Testis (tissue), 3 donors: ENCODE measurements around the gene SPDYE5. TPM values are rescaled to one million over a fixed set of nuclear protein-coding genes. Genes with fewer than 3 reads are reported as not detected.

Experiments used
- DNase-seq: peaks from one replicate; pipeline ENCODE4 v3.0.0-alpha.2; 2019
- H3K27ac ChIP-seq, 2 donors: fragments of 200-600 bp; sonication (generic); one replicate each; pipeline ENCODE4 v1.5.1; 2019
- H3K27me3 ChIP-seq: fragments of 200-600 bp; sonication (generic); one replicate; pipeline ENCODE4 v1.5.1; 2019
- H3K36me3 ChIP-seq: fragments of 200-600 bp; sonication (generic); one replicate; pipeline ENCODE4 v1.5.1; 2017; ENCODE audit warnings: low read depth; ENCODE audit errors: missing control alignments
- H3K4me1 ChIP-seq: fragments of 200-600 bp; sonication (generic); one replicate; pipeline ENCODE4 v1.5.1; 2019
- H3K4me3 ChIP-seq, 2 donors: fragments of 200-600 bp; sonication (generic); one replicate each; pipeline ENCODE4 v1.5.1; 2017 to 2019
- H3K9me3 ChIP-seq: fragments of 200-600 bp; sonication (generic); one replicate; pipeline ENCODE4 v1.5.1; 2017
- CTCF ChIP-seq, 3 experiments: fragments of 450-650 bp in 2 of 3; fragments of 200-600 bp in 1 of 3; sonication (generic) in 1 of 3; IDR thresholded peaks; one replicate each; pipeline ENCODE4 v1.5.1; 2016 to 2019; ENCODE audit warnings: antibody characterized with exemption in 3 of 3, mild to moderate bottlenecking in 2 of 3, moderate library complexity in 1 of 3
- POLR2A ChIP-seq: fragments of 450-650 bp; IDR thresholded peaks from one replicate; pipeline ENCODE4 v1.6.1; 2017; ENCODE audit warnings: antibody characterized with exemption, mild to moderate bottlenecking, moderate library complexity
- WGBS, 2 donors: methylation state at CpG; one replicate each; pipeline ENCODE4 v1.1.5; 2018; 5-methylcytosine and 5-hydroxymethylcytosine counted together
- intact Hi-C: fragments of 100-400 bp; cut with DNase I; formaldehyde crosslinking; loops from one replicate; pipeline ENCODE4 v1.15.1; 2023; ENCODE audit warnings: low total_unique reads
- polyA plus RNA-seq: library from polyadenylated mRNA; stranded (reverse); fragments of 350-450 nt; fragmentation: Illumina TruSeq; extraction: RNeasy Lipid Tissue Mini Kit (QIAGEN cat#74804); gene quantifications from one replicate; pipeline ENCODE4 v1.2.3, GENCODE V29; 2014; ENCODE audit warnings: low read depth, low replicate concordance; ENCODE audit not compliant: insufficient read depth
- small RNA-seq, 2 donors: library from RNA; depleted of rRNA; stranded (forward); fragments of <200 nt; gene quantifications; one replicate each; pipeline ENCODE3, GENCODE V24; 2016
- total RNA-seq, 2 donors: library from RNA; depleted of rRNA; stranded (reverse); fragments of >200 nt; gene quantifications; one replicate each; pipeline ENCODE4 v1.2.3, GENCODE V29; 2016

The SPDYE5 gene
- total and polyA plus RNA-seq, 3 donors from 2014 or later, result 1.4 to 12.5 (median 4.8) TPM

DNA sequence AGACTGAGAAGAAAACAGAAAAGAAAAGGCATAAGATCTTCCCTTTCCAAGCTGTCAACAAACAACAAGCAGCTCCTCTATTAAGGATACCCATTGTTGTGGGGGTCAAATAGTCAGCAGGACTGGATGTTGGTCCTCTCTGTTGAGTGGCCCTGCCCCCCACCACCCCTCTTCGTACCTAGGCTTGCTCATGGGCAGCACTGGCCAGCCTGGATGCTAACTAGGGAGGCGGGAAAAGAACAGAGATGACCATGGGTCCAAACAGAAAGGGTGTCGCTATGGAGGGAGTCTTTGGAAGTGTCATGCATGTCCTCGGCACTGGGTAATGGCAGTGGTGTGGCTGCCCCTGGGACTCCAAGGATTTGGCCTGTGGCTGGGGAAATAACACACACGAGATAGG is 45.6 kb downstream of the SPDYE5 start:
- Histone ChIP-seq H3K4me3 (no peak overlapping the region), H3K4me1 (no peaks in the 10 kb centered on the region), H3K9me3 (no peaks in the 10 kb centered on the region), H3K27ac (no peak overlapping the region), H3K27me3 (no peaks in the 10 kb centered on the region), H3K36me3 (no peaks in the 10 kb centered on the region)
- 87 to 88% methylated on average over 5 of the region's 5 CpGs for WGBS, 2 donors
- no peak for DNase-seq
- TF ChIP-seq CTCF (IDR thresholded peaks at IDR 0.05), result no peak
- no peak for TF ChIP-seq POLR2A
- intact Hi-C loops, result no loop called here

GRCh38 chr7:75546237-75547015 is 54.3 kb downstream of the SPDYE5 start:
- Histone ChIP-seq H3K9me3 (no peaks in the 10 kb centered on the region), H3K4me3 (no peak overlapping the region), H3K27ac (no peak overlapping the region), H3K27me3 (no peaks in the 10 kb centered on the region), H3K4me1 (no peaks in the 10 kb centered on the region), H3K36me3 (no peaks in the 10 kb centered on the region)
- intact Hi-C loops, result loop anchor here (10.0 kb wide), 1 partner anchor 208 kb away; no protein-coding TSS in a partner anchor
- 84 to 85% methylated on average over 15 of the region's 15 CpGs for WGBS, 2 donors
- DNase-seq, result no peak
- TF ChIP-seq CTCF (IDR thresholded peaks at IDR 0.05) (no peak), POLR2A (no peak)

Small RNA genes within 50 kb of the gene (small RNA-seq; reads per million reads assigned to genes)
- gene AC211429.1 (0 reads per million in 2 donors), gene RF00019 (0 reads per million in 2 donors)

Other genes starting within 250 kb of the SPDYE5 start
- gene TRIM73, start 96.7 kb upstream of the SPDYE5 start, total RNA-seq, result 10 to 100 TPM; 17.3 to 22.4 TPM
- gene TRIM73, start 96.7 kb upstream of the SPDYE5 start, polyA plus RNA-seq, result 21.3 TPM
- gene POM121C, start 6.0 kb upstream of the SPDYE5 start, total RNA-seq, result 10 to 100 TPM; 48.9 to 55.5 TPM
- gene POM121C, start 6.0 kb upstream of the SPDYE5 start, polyA plus RNA-seq, result 36.5 TPM
- 10 to 100 TPM; 43.5 to 85.4 TPM for gene HIP1, start 246.6 kb downstream of the SPDYE5 start, total RNA-seq
- gene HIP1, start 246.6 kb downstream of the SPDYE5 start, polyA plus RNA-seq, result 68.0 TPM